Gastrocnemius medialis (tissue), 4 donors: Measurements from ENCODE around the gene PRMT3. TPM values are rescaled to one million over a fixed set of nuclear protein-coding genes. Genes with fewer than 3 reads are reported as not detected.
"Not testable (repeated sequence)": the region's sequence is repeated elsewhere in the genome, so short reads cannot be mapped to it uniquely, and the experiment has no call there.

Experiments used
- ATAC-seq, 2 donors: fragments of 150-250 bp; one replicate each; pipeline ENCODE4 v1.9.1; 2016
- DNase-seq, 2 donors: peaks; one replicate each; pipeline ENCODE4 v3.0.0-alpha.2; 2019
- H3K27ac ChIP-seq, 4 donors: fragments of 200-600 bp; sonication (generic); 1 replicate in 1 of 4; 2 replicates in 3 of 4; pipeline ENCODE4 v1.5.1; 2016 to 2018; ENCODE audit warnings: mild to moderate bottlenecking in 2 of 4, moderate library complexity in 1 of 4
- H3K27me3 ChIP-seq, 3 donors: fragments of 200-600 bp; sonication (generic) in 2 of 3; 1 replicate in 1 of 3; 2 replicates in 2 of 3; pipeline versions ENCODE4 v1.5.1 to v1.6.0; 2016 to 2019; ENCODE audit warnings: mild to moderate bottlenecking in 1 of 3, moderate library complexity in 1 of 3
- H3K36me3 ChIP-seq, 2 donors: fragments of 200-600 bp; sonication (generic) in 1 of 2; one replicate each; pipeline ENCODE4 v1.5.1; 2017 to 2018
- H3K4me1 ChIP-seq, 2 donors: fragments of 200-600 bp; sonication (generic) in 1 of 2; one replicate each; pipeline ENCODE4 v1.5.1; 2016 to 2017; ENCODE audit warnings: mild to moderate bottlenecking in 2 of 2
- H3K4me3 ChIP-seq, 4 donors: fragments of 200-600 bp; sonication (generic) in 3 of 4; 1 replicate in 1 of 4; 2 replicates in 3 of 4; pipeline ENCODE4 v1.5.1; 2016 to 2019; ENCODE audit warnings: mild to moderate bottlenecking in 2 of 4
- H3K9me3 ChIP-seq, 3 donors: fragments of 200-600 bp; sonication (generic) in 2 of 3; 1 replicate in 1 of 3; 2 replicates in 2 of 3; pipeline ENCODE4 v1.5.1; 2016 to 2019
- POLR2A ChIP-seq, 2 donors: fragments of 450-650 bp; IDR thresholded peaks; one replicate each; pipeline ENCODE4 v1.6.1; 2017; ENCODE audit warnings: antibody characterized with exemption in 2 of 2, mild to moderate bottlenecking in 2 of 2, moderate library complexity in 2 of 2
- in situ Hi-C, 4 donors: fragments of 200-750 bp; cut with MboI; loops; one replicate each; pipeline versions ENCODE4 v1.15.0 to v1.8.0; 2017; ENCODE audit warnings: low sequenced_read_pairs in 4 of 4
- intact Hi-C: fragments of 100-400 bp; cut with DNase I; formaldehyde crosslinking; loops from one replicate; pipeline ENCODE4 v1.15.1; 2023; ENCODE audit warnings: low total_unique reads
- total RNA-seq, 4 donors: library from RNA; depleted of rRNA; stranded (reverse); fragments of >200 nt; gene quantifications; one replicate each; pipeline versions ENCODE4 v1.1.0 to v1.2.3, GENCODE V29; 2016
- TF ChIP-seq, protein P1 (sequence below), 5 experiments: fragments of 450-650 bp in 3 of 5; fragments of 200-600 bp in 2 of 5; sonication (generic) in 2 of 5; IDR thresholded peaks in 4 of 5; conservative IDR thresholded peaks in 1 of 5; 1 replicate in 4 of 5; 2 replicates in 1 of 5; pipeline ENCODE4 v1.5.1; 2016 to 2019; ENCODE audit warnings: antibody characterized with exemption in 5 of 5, mild to moderate bottlenecking in 3 of 5, moderate library complexity in 3 of 5

PRMT3 gene
- total RNA-seq, 4 donors from 2014 or later, result 14.0 to 20.1 (median 17.0) TPM

DNA sequence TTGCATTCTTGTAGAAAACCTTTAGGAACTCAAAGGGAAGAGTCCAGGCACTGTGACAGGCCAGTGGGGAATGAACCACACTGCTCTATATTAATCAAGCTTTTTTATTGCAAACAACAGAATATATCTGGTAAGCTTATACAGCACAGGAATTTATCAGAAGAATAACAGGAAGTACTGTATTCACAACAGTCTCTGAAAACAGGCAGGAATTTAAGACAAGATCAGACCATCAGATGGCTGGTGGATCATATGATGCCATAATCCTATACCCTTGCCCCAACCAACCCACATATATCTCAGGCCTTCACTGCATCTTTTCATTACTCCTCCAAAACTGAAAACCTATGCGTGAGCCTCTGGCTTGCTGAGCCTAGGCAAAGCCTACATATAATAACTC lies 25.0 kb upstream of the PRMT3 start:
- Histone ChIP-seq H3K9me3 (no peaks in the 10 kb centered on the region), H3K36me3 (peaks cover 0 to 5% of the 10 kb centered on the region in 2 donors), H3K27ac (no peak overlapping the region), H3K27me3 (no peaks in the 10 kb centered on the region), H3K4me1 (peaks cover 12 to 27% of the 10 kb centered on the region in 2 donors), H3K4me3 (no peak overlapping the region)
- intact Hi-C loops, result no loop called here
- no peak for ATAC-seq
- no peak for DNase-seq
- in situ Hi-C loops, result loop anchor here in 1 of 4 donors (25.0 kb wide), 1 partner anchor 425 kb away; no protein-coding TSS in a partner anchor
- TF ChIP-seq POLR2A (IDR thresholded peaks at IDR 0.05), result no peak
- TF ChIP-seq, protein P1, sequence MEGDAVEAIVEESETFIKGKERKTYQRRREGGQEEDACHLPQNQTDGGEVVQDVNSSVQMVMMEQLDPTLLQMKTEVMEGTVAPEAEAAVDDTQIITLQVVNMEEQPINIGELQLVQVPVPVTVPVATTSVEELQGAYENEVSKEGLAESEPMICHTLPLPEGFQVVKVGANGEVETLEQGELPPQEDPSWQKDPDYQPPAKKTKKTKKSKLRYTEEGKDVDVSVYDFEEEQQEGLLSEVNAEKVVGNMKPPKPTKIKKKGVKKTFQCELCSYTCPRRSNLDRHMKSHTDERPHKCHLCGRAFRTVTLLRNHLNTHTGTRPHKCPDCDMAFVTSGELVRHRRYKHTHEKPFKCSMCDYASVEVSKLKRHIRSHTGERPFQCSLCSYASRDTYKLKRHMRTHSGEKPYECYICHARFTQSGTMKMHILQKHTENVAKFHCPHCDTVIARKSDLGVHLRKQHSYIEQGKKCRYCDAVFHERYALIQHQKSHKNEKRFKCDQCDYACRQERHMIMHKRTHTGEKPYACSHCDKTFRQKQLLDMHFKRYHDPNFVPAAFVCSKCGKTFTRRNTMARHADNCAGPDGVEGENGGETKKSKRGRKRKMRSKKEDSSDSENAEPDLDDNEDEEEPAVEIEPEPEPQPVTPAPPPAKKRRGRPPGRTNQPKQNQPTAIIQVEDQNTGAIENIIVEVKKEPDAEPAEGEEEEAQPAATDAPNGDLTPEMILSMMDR (IDR thresholded peaks at IDR 0.05 in 4 of 5, conservative IDR thresholded peaks at IDR 0.05 in 1 of 5), result no peak

- Histone ChIP-seq H3K27me3 (no peaks in the 10 kb centered on the region), H3K9me3 (no peaks in the 10 kb centered on the region), H3K4me1 (peaks cover 12 to 29% of the 10 kb centered on the region in 2 donors), H3K36me3 (peaks cover 0 to 12% of the 10 kb centered on the region in 2 donors), H3K4me3 (peak overlapping the region; percentile 73 to 98 (median 84)), H3K27ac (peak overlapping the region; percentile 75 to 97 (median 90))
- ATAC-seq (peak in 1 of 2 donors; percentile 3), DNase-seq (no peak)
- TF ChIP-seq, protein P1 (IDR thresholded peaks at IDR 0.05 in 4 of 5, conservative IDR thresholded peaks at IDR 0.05 in 1 of 5), result no peak
- no peak for TF ChIP-seq POLR2A (IDR thresholded peaks at IDR 0.05)
- intact Hi-C loops (loop anchor here (1.0 kb wide), 1 partner anchor 24 kb away; the partner anchor contains the start of gene PRMT3), in situ Hi-C loops (loop anchor here in 1 of 4 donors (25.0 kb wide), 1 partner anchor 426 kb away; no protein-coding TSS in a partner anchor)
These were observed 24.4 kb upstream of the PRMT3 start for GRCh38 chr11:20363149-20363499.

DNA sequence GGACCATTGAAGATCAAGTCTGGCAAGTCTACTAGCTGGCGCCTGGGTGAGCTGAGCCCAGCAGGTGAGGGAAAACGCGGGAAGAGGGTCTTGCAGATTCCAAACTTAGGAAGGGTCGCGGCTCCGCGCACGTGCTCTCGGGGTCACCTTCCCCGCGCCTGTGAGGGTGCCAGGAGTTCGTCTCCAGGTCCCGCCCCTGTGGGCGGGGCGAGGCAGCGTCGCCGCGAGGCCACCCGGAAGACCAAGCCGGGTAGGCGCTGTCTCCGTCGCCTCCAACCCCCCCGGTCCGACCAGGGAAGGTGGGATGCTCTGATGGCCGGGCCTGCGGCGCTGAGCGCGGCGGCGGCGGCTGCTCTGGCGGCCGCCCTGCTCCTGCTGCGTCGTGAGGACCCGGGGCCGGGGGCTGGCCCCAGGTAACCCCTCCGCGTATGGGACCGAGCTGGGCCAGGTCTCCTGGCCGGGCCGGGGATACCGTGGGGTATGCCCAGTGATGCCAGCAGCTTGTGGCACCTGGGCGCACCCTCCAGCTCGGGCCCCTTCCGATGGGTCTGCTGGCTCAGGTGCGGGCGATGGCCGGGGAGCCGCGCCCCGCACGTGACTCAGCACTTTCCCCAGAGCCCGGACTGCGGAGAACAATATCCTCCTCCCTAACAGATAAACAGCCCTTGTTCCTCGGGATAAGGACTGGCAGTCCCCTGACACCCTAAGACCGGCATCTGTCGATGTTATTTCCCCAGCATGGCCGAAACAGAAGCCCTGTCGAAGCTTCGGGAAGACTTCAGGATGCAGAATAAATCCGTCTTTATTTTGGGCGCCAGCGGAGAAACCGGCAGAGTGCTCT lies 23.8 kb upstream of the PRMT3 start, which contains the start of gene HTATIP2:
Gene HTATIP2 (plus strand): TSS at position 215 of the 841 bp plus-strand sequence. CDS start 524 bp downstream, at position 739.
- intact Hi-C loops, result loop anchor here (1.0 kb wide), 1 partner anchor 24 kb away; the partner anchor contains the start of gene PRMT3
- peak; percentile 64 to 77 for TF ChIP-seq POLR2A (IDR thresholded peaks at IDR 0.05)
- TF ChIP-seq, protein P1 (IDR thresholded peaks at IDR 0.05 in 4 of 5, conservative IDR thresholded peaks at IDR 0.05 in 1 of 5), result no peak
- peak within 1 kb of the TSS; percentile 75 to 97 (median 90) for H3K27ac ChIP-seq

DNA sequence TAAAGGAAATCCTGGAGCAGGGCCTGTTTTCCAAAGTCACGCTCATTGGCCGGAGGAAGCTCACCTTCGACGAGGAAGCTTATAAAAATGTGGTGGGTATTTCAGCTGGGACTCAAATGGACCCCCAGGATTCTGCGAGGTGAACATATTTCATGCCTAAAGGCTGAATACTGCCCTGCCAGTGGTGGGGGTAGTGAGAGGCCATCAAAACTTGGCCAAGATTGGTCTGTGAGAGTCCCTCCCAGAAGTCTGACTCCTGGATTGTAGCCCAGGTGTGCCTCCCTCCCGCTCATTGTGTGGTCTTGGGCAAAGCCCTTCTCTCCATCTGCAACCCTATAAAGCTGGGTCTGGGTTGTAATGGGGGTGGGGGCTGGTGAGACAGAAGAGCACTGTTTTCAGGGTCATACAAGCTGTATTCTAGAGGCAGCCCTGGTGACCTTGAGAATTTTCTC lies 23.1 kb upstream of the PRMT3 start:
- Histone ChIP-seq H3K4me1 (peaks cover 12 to 36% of the 10 kb centered on the region in 2 donors), H3K36me3 (peaks cover 0 to 17% of the 10 kb centered on the region in 2 donors), H3K27me3 (no peaks in the 10 kb centered on the region), H3K4me3 (peak overlapping the region; percentile 73 to 98 (median 84)), H3K9me3 (no peaks in the 10 kb centered on the region), H3K27ac (peak overlapping the region; percentile 75 to 97 (median 90))
- ATAC-seq (peak; percentile 46 to 49), DNase-seq (peak in 1 of 2 donors; percentile 26)
- in situ Hi-C loops, result loop anchor here in 1 of 4 donors (25.0 kb wide), 1 partner anchor 427 kb away; no protein-coding TSS in a partner anchor
- TF ChIP-seq, protein P1 (IDR thresholded peaks at IDR 0.05 in 4 of 5, conservative IDR thresholded peaks at IDR 0.05 in 1 of 5), result no peak
- TF ChIP-seq POLR2A (IDR thresholded peaks at IDR 0.05), result no peak
- intact Hi-C loops, result no loop called here

More for the DNA sequence above, 23.8 kb upstream of the PRMT3 start, which contains the start of gene HTATIP2:
- Histone ChIP-seq H3K4me1 (peaks cover 12 to 35% of the 10 kb centered on the region in 2 donors), H3K4me3 (peak within 1 kb of the TSS; percentile 73 to 98 (median 84)), H3K36me3 (peaks cover 0 to 17% of the 10 kb centered on the region in 2 donors), H3K9me3 (no peaks in the 10 kb centered on the region), H3K27me3 (no peaks in the 10 kb centered on the region)
- ATAC-seq, result peak; percentile 86 to 90
- in situ Hi-C loops, result loop anchor here in 1 of 4 donors (25.0 kb wide), 1 partner anchor 426 kb away; no protein-coding TSS in a partner anchor
- DNase-seq, result peak; percentile 63 to 64

DNA sequence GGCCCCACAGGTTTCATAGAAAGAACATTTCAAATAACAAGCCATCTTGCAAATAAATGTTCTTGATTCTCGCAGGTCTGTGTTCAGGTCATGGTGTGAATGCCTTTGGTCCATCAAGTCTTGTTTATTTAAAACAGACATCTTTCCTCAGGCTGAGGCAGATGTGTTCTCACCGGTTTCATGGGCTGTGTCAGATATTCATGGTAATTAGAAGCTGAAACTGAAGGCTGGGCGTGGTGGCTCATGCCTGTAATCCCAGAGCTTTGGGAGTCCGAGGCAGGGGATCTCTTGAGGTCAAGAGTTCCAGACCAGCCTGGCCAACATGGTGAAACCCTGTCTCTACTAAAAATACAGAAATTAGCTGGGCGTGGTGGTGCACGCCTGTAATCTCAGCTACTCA lies 22.1 kb upstream of the PRMT3 start:
- Histone ChIP-seq H3K4me3 (peak overlapping the region in 1 of 4 donors; percentile 86), H3K4me1 (peaks cover 12 to 36% of the 10 kb centered on the region in 2 donors), H3K36me3 (peaks cover 0 to 17% of the 10 kb centered on the region in 2 donors)
- H3K27me3 ChIP-seq, H3K27ac ChIP-seq, H3K9me3 ChIP-seq, DNase-seq, ATAC-seq, intact Hi-C loops: not testable (repeated sequence)
- in situ Hi-C loops, result loop anchor here in 1 of 4 donors (25.0 kb wide), 1 partner anchor 428 kb away; no protein-coding TSS in a partner anchor
